ENCODE measurements around the gene PADI1.

GRCh38 chr1:17215545-17215890, 10.6 kb downstream of the PADI1 start:
- TF ChIP-seq CTCF (IDR thresholded peaks at IDR 0.05), result no peak
- TF ChIP-seq POLR2A (IDR thresholded peaks at IDR 0.05), result no peak

Measured in adrenal gland (tissue), 5 donors.